ENCODE measurements around the gene CYB561A3. TPM values are rescaled to one million over a fixed set of nuclear protein-coding genes. Genes with fewer than 3 reads are reported as not detected.

CYB561A3 gene
- total RNA-seq, 2 donors from 2014 or later: 17.3 to 22.8 TPM

DNA sequence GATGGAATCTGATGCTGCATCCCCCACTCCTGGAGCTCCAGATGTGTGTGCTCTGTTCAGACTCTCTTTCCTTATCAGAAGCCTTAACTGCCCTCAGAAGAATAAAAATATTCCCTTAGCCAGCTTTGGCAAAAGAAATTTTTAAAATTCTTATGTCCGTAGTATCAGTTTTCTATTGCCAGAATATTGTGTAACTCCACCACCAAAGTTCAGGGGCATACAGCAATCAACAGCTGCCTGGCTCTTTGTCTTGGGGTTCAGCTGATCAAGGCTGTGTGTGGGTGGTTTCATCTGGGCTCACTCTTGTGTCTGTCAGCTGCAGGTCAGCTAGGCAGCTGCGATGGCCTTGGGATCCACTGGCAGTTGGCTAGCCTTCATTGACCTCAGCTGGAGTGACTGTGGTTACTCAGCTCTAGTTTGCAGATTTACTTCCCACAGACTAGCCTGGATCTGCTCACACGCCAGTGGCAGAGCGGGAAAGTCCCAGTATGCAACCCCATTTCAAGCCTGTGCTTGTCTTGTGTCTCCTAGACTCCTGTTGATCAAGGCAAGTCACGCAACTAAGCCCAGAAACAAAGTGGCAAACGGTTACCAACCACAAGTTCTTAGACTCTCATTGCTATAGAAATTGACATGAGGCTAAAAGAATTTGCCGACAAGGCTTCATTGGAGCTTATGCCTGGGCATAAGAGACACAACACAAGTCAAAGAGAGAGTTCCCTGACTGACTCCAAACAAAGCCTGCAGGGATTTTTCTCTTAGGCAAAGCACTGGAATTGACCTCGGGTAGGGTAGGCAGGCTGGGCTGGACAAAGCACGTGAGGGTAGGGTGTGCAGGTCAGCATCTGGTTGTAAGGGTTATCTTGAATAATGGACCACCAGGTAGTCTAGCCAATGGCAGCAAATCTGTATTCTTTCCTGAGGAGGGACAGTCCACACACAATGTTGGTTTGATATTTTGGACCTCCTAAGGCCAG lies 8.0 kb upstream of the CYB561A3 start:
- peaks cover 35% of the 10 kb centered on the region for H3K9me3 ChIP-seq (ENCODE audit: control insufficient read depth, low read length)
- no peak overlapping the region for H3K4me3 Mint-ChIP-seq
- 97 to 100% methylated on average over 7 to 9 of the region's 9 CpGs for whole genome bisulfite sequencing, 2 experiments (ENCODE audit: insufficient coverage in 1 of 2, insufficient read length in 1 of 2)
- DNase-seq: no peak
- H3K4me3 ChIP-seq (ENCODE audit: low read length): no peak overlapping the region
- peak overlapping the region; percentile 17 for H3K27ac ChIP-seq (ENCODE audit: low read depth, low read length)
- no peaks in the 10 kb centered on the region for H3K27me3 ChIP-seq (ENCODE audit: control insufficient read depth, insufficient read depth, low read length, poor library complexity, severe bottlenecking)
- no peaks in the 10 kb centered on the region for H3K27me3 Mint-ChIP-seq (ENCODE audit: insufficient read depth)
- peaks cover 38% of the 10 kb centered on the region for H3K9me3 Mint-ChIP-seq
- H3K27ac Mint-ChIP-seq: no peak overlapping the region
- no peaks in the 10 kb centered on the region for H3K4me1 ChIP-seq (ENCODE audit: control insufficient read depth, insufficient read depth, low read length)
- H3K36me3 ChIP-seq (ENCODE audit: control insufficient read depth, insufficient read depth, low read length): peaks cover 77% of the 10 kb centered on the region
- peaks cover 80% of the 10 kb centered on the region for H3K36me3 Mint-ChIP-seq (ENCODE audit: low read depth)
- no peaks in the 10 kb centered on the region for H3K4me1 Mint-ChIP-seq
- no peak overlapping the region for H3K9ac ChIP-seq (ENCODE audit: extremely low read depth, low read length, poor library complexity, severe bottlenecking)
- TF ChIP-seq, protein P1, sequence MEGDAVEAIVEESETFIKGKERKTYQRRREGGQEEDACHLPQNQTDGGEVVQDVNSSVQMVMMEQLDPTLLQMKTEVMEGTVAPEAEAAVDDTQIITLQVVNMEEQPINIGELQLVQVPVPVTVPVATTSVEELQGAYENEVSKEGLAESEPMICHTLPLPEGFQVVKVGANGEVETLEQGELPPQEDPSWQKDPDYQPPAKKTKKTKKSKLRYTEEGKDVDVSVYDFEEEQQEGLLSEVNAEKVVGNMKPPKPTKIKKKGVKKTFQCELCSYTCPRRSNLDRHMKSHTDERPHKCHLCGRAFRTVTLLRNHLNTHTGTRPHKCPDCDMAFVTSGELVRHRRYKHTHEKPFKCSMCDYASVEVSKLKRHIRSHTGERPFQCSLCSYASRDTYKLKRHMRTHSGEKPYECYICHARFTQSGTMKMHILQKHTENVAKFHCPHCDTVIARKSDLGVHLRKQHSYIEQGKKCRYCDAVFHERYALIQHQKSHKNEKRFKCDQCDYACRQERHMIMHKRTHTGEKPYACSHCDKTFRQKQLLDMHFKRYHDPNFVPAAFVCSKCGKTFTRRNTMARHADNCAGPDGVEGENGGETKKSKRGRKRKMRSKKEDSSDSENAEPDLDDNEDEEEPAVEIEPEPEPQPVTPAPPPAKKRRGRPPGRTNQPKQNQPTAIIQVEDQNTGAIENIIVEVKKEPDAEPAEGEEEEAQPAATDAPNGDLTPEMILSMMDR (conservative IDR thresholded peaks at IDR 0.05): no peak

DNA sequence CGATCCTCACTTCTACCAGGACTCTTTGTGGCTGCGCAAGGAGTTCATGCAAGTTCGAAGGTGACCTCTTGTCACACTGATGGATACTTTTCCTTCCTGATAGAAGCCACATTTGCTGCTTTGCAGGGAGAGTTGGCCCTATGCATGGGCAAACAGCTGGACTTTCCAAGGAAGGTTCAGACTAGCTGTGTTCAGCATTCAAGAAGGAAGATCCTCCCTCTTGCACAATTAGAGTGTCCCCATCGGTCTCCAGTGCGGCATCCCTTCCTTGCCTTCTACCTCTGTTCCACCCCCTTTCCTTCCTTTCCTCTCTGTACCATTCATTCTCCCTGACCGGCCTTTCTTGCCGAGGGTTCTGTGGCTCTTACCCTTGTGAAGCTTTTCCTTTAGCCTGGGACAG lies 7.0 kb upstream of the CYB561A3 start:
- H3K27me3 ChIP-seq (ENCODE audit: control insufficient read depth, insufficient read depth, low read length, poor library complexity, severe bottlenecking): no peaks in the 10 kb centered on the region
- Mint-ChIP-seq H3K4me3 (no peak overlapping the region), H3K9me3 (peaks cover 28% of the 10 kb centered on the region), H3K4me1 (peaks cover 1% of the 10 kb centered on the region), H3K27me3 (ENCODE audit: insufficient read depth) (no peaks in the 10 kb centered on the region), H3K27ac (no peak overlapping the region), H3K36me3 (ENCODE audit: low read depth) (peaks cover 85% of the 10 kb centered on the region)
- H3K4me3 ChIP-seq (ENCODE audit: low read length): no peak overlapping the region
- peaks cover 25% of the 10 kb centered on the region for H3K9me3 ChIP-seq (ENCODE audit: control insufficient read depth, low read length)
- 93 to 94% methylated on average over 7 of the region's 7 CpGs for WGBS, 2 experiments (ENCODE audit: insufficient coverage in 1 of 2, insufficient read length in 1 of 2)
- H3K36me3 ChIP-seq (ENCODE audit: control insufficient read depth, insufficient read depth, low read length): peaks cover 78% of the 10 kb centered on the region
- no peak for DNase-seq
- H3K9ac ChIP-seq (ENCODE audit: extremely low read depth, low read length, poor library complexity, severe bottlenecking): no peak overlapping the region
- H3K27ac ChIP-seq (ENCODE audit: low read depth, low read length): no peak overlapping the region
- TF ChIP-seq, protein P1 (conservative IDR thresholded peaks at IDR 0.05): no peak
- no peaks in the 10 kb centered on the region for H3K4me1 ChIP-seq (ENCODE audit: control insufficient read depth, insufficient read depth, low read length)

DNA sequence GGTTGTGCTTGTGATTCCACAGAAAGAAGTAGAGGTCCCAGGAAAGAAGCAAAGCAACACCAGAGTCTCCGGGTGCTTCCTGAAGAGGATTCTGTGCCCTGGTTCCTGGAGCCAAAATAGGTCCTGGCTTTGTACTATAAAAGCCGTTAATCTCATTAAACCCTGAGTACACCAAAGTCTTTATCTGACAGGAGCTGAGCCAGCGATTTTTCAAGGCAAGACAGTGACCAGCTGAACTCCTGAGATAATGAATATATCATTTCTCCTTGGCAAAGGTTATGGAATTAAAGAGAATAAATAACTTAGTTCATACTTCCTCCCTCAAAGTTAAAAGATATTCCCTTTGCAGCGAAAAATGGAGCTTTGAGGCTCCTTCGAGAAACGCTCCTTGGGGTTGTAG lies 5.7 kb upstream of the CYB561A3 start:
- Mint-ChIP-seq H3K4me3 (no peak overlapping the region), H3K9me3 (peaks cover 18% of the 10 kb centered on the region), H3K27ac (no peak overlapping the region), H3K4me1 (peaks cover 3% of the 10 kb centered on the region), H3K27me3 (ENCODE audit: insufficient read depth) (no peaks in the 10 kb centered on the region), H3K36me3 (ENCODE audit: low read depth) (peaks cover 78% of the 10 kb centered on the region)
- 95 to 96% methylated on average over 4 to 6 of the region's 6 CpGs for WGBS, 2 experiments (ENCODE audit: insufficient coverage in 1 of 2, insufficient read length in 1 of 2)
- Histone ChIP-seq H3K9ac (ENCODE audit: extremely low read depth, low read length, poor library complexity, severe bottlenecking) (no peak overlapping the region), H3K9me3 (ENCODE audit: control insufficient read depth, low read length) (peaks cover 13% of the 10 kb centered on the region), H3K4me3 (ENCODE audit: low read length) (no peak overlapping the region), H3K4me1 (ENCODE audit: control insufficient read depth, insufficient read depth, low read length) (no peaks in the 10 kb centered on the region), H3K36me3 (ENCODE audit: control insufficient read depth, insufficient read depth, low read length) (peaks cover 74% of the 10 kb centered on the region), H3K27ac (ENCODE audit: low read depth, low read length) (no peak overlapping the region), H3K27me3 (ENCODE audit: control insufficient read depth, insufficient read depth, low read length, poor library complexity, severe bottlenecking) (no peaks in the 10 kb centered on the region)
- TF ChIP-seq, protein P1 (conservative IDR thresholded peaks at IDR 0.05): no peak
- no peak for DNase-seq
